GM13977 (cell line): Measurements from ENCODE around the gene SLC10A3.
A peak's percentile ranks its signal among the peaks of the same experiment; 100 is the strongest.

ENCODE experiments used
- DNase-seq: peaks from one replicate; pipeline ENCODE4 v3.0.0; 2012; ENCODE audit warnings: low spot score
- CTCF ChIP-seq: IDR thresholded peaks from 2 replicates; pipeline ENCODE4 v1.5.1; 2012; ENCODE audit warnings: mild to moderate bottlenecking, control low read depth; ENCODE audit not compliant: insufficient read depth; ENCODE audit errors: extremely low read depth, missing control alignments
- in situ Hi-C: fragments of 300-500 bp; cut with MboI; formaldehyde crosslinking; loops from one replicate; pipeline ENCODE4 v1.12.0; 2022; ENCODE audit warnings: low sequenced_read_pairs, low pct_unique_long_range_greater_than_20kb, mixed read lengths, inconsistent platforms; ENCODE audit not compliant: unreplicated experiment

The SLC10A3 gene

DNA sequence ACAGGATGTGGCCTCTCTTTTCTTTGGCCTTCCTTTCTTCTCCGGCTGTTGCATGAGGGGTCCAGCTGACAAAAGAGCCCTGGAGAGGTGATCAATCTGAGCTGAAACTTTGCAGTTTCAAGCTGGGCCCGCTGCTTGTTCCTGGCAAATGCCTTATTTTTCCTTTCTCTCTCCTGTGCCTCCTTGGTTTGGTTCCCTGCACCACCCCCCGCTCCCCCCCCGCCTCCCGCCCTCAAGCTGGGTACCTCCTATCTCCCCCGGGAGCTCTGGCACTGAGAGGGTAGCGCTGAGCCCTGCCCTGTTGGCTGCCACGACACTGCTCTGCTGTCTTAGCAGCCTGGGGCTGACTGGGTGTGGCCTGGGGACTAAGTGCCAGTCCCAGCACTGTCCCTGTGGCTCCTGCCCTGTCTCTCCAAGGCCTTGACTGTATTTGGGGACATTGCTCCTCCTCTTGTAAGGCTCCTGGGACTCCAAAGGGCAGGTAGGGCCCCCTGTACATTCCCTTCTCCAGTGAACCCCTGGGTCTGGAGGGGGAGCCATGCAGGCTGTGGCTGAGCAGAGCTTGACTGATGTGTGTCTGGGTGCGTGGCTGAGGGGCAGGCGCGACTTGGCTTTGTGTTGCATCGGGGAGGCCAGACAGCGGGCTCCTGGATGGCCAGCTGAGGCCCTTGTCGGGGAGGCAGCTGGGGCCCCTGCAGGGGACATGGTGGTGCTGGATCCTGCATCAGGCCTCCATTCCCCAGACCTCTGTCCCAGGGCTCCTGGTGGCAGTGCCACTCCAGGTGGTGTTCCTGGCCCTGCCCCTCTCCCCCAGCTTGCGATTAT, 31.3 kb downstream of the SLC10A3 start:
- TF ChIP-seq CTCF, result no peak
- DNase-seq, result no peak
- in situ Hi-C loops, result no loop called here

DNA sequence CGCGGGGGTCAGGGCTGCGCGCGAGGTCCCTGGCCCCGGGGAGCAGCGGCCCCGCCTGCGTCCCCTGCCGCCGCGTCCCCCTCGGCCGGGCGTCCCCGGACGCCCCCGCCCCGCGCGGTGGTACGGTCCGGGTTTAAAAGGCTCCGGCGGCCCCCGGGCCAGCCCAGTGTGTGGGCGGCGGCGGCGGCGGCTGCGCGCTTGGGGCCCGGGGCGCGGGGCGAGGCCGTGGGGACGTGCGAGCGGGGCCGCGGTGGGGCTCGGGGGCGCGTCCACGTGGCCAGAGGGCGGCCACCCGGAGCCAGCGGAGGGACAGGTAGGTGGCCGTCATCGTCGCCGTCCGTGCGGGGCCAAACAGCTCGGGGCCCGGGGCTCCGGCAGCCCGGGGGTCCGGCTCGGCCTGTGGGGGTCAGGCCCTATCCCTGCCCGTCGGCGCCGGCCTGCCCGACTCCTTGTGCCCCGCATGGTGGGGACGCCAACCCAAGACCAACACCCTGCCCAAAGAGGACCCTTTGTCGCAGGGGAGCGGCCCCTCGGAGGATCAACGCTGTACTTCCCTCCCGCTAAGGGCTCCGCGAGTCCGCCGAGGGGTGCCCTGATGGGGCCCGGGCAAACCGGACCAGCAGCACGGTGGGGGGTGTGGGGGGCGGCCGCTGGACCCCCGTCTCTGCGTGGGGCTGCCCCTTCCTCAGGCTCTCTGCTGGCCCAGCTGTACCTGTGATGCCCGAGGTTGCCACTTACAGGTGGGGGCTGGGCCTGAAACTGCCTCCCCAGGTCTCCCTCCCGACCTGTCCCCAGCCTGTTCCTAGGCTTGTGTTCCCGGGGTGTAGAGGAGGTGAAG, 32.1 kb downstream of the SLC10A3 start, which contains the start of gene PLXNA3:
Gene PLXNA3 (plus strand): TSS at position 166 of the 838 bp plus-strand sequence. CDS start 1,903 bp downstream, outside the sequence.
- in situ Hi-C loops, result no loop called here
- DNase-seq, result peak; percentile 86
- no peak for TF ChIP-seq CTCF

GRCh38 chrX:154457491-154458115, 32.8 kb downstream of the SLC10A3 start:
- no peak for TF ChIP-seq CTCF
- in situ Hi-C loops, result no loop called here
- DNase-seq, result peak; percentile 90

- in situ Hi-C loops, result no loop called here
- TF ChIP-seq CTCF, result no peak
- no peak for DNase-seq
Observed at GRCh38 chrX:154452823-154453222, 37.6 kb downstream of the SLC10A3 start.

- no peak for DNase-seq
- TF ChIP-seq CTCF, result no peak
- in situ Hi-C loops, result no loop called here
Observed at GRCh38 chrX:154450312-154450711, 40.1 kb downstream of the SLC10A3 start.

- DNase-seq, result no peak
- TF ChIP-seq CTCF, result no peak
- in situ Hi-C loops, result no loop called here
Observed at GRCh38 chrX:154449618-154450017, 40.8 kb downstream of the SLC10A3 start.
